ENCODE measurements around the gene BCCIP.

GRCh38 chr10:125799451-125800182 lies 23.7 kb upstream of the BCCIP start:
- no peak for TF ChIP-seq CTCF (IDR thresholded peaks at IDR 0.05; ENCODE audit: low read depth, low read length)
- TF ChIP-seq POLR2A (IDR thresholded peaks at IDR 0.05; ENCODE audit: extremely low read depth, insufficient read length): no peak
- TF ChIP-seq, protein P1, sequence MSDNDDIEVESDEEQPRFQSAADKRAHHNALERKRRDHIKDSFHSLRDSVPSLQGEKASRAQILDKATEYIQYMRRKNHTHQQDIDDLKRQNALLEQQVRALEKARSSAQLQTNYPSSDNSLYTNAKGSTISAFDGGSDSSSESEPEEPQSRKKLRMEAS (IDR thresholded peaks at IDR 0.05; ENCODE audit: low read depth, low read length): no peak
